DOHH2 (cell line): ENCODE measurements around the gene SUPT6H.

Experiments
- H3F3A ChIP-seq: fragments of 200-600 bp; sonication (generic), shearing (Covaris generic); 2 replicates; pipeline ENCODE4 v1.6.0; 2016; ENCODE audit warnings: antibody characterized with exemption, mild to moderate bottlenecking; ENCODE audit not compliant: control insufficient read depth, insufficient read depth
- H3K27ac ChIP-seq: fragments of 200-600 bp; sonication (generic); 2 replicates; pipeline ENCODE4 v1.5.1; 2014; ENCODE audit warnings: low read depth, mild to moderate bottlenecking, low read length, moderate library complexity
- H3K27me3 ChIP-seq: fragments of 200-600 bp; sonication (generic); 2 replicates; pipeline ENCODE4 v1.6.1; 2014; ENCODE audit warnings: mild to moderate bottlenecking, low read length, mixed read lengths; ENCODE audit not compliant: control insufficient read depth
- H3K36me3 ChIP-seq: fragments of 200-600 bp; sonication (generic); 2 replicates; pipeline ENCODE4 v1.6.1; 2014; ENCODE audit warnings: mild to moderate bottlenecking, low read length, moderate library complexity, mixed read lengths; ENCODE audit not compliant: control insufficient read depth
- H3K4me1 ChIP-seq: fragments of 200-600 bp; sonication (generic); 2 replicates; pipeline ENCODE4 v1.6.1; 2014; ENCODE audit warnings: mild to moderate bottlenecking, low read length, mixed read lengths; ENCODE audit not compliant: control insufficient read depth
- H3K4me2 ChIP-seq: fragments of 200-600 bp; sonication (generic); 2 replicates; pipeline ENCODE4 v1.6.0; 2014; ENCODE audit warnings: mild to moderate bottlenecking, low read length, moderate library complexity
- H3K4me3 ChIP-seq: fragments of 200-600 bp; sonication (generic); 2 replicates; pipeline ENCODE4 v1.5.1; 2014; ENCODE audit warnings: mild to moderate bottlenecking, low read length, mixed read lengths
- H3K79me2 ChIP-seq: fragments of 200-600 bp; sonication (generic); 2 replicates; pipeline ENCODE4 v1.6.1; 2014; ENCODE audit warnings: mild to moderate bottlenecking, low read length, mixed read lengths; ENCODE audit not compliant: control insufficient read depth
- H3K9me2 ChIP-seq: fragments of 200-600 bp; sonication (generic); replicated peaks from 2 replicates; pipeline ENCODE4 v1.6.1; 2014; ENCODE audit warnings: mild to moderate bottlenecking, low read length, mixed read lengths; ENCODE audit not compliant: control insufficient read depth
- H3K9me3 ChIP-seq: fragments of 200-600 bp; sonication (generic); 2 replicates; pipeline ENCODE4 v1.6.1; 2014; ENCODE audit warnings: antibody characterized with exemption, low read length, mixed read lengths; ENCODE audit not compliant: control insufficient read depth, insufficient read depth
- H4K20me1 ChIP-seq: fragments of 200-600 bp; sonication (generic); 2 replicates; pipeline ENCODE4 v1.6.0; 2014; ENCODE audit warnings: low read depth, mild to moderate bottlenecking, antibody characterized with exemption, low read length, moderate library complexity; ENCODE audit not compliant: control insufficient read depth, insufficient read depth
- EZH2phosphoT487 ChIP-seq: fragments of 200-600 bp; sonication (generic); IDR thresholded peaks from 2 replicates; pipeline ENCODE4 v1.6.1; 2017; ENCODE audit warnings: borderline replicate concordance, mild to moderate bottlenecking, antibody characterized with exemption, low read length, moderate library complexity, mixed read lengths
- TF ChIP-seq, protein P1 (sequence below): fragments of 200-600 bp; sonication (generic); IDR thresholded peaks from one replicate; pipeline ENCODE4 v1.5.1; 2014; ENCODE audit warnings: antibody characterized with exemption, mild to moderate bottlenecking, low read depth, low read length; ENCODE audit not compliant: poor library complexity, severe bottlenecking

Gene SUPT6H

DNA sequence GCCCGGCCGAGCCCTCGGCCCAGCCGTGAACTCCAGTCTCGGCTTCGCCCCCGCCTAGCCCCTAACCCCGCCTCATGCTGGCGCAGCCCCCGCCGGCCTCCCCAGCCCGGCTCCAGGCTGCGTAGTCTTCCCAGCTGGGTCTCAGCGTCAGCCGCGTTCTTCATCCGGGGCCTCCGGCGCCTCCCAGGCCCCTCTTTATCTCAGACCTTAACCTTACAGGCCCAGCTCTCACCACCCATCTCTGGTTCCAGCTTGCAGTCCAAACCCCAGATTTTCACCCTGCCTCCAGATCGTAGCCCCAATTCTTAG is 49.7 kb downstream of the SUPT6H start, which contains the start of gene PROCA1:
TSS of gene PROCA1 (minus strand) at position 166 of the 309 bp plus-strand sequence. CDS start 228 bp downstream, outside the sequence.
- Histone ChIP-seq H3K36me3 (no peaks in the 10 kb centered on the region), H3K79me2 (peaks cover 9% of the 10 kb centered on the region), H3K9me2 (no peaks in the 10 kb centered on the region), H3K4me3 (peak within 1 kb of the TSS; percentile 92), H3K4me1 (peaks cover 26% of the 10 kb centered on the region), H4K20me1 (no peaks in the 10 kb centered on the region), H3K27me3 (no peaks in the 10 kb centered on the region; the same call in 1 of the 2 replicates), H3K9me3 (no peaks in the 10 kb centered on the region), H3K4me2 (peak within 1 kb of the TSS; percentile 91), H3F3A (peaks cover 12% of the 10 kb centered on the region), H3K27ac (peak within 1 kb of the TSS; percentile 65)
- TF ChIP-seq, protein P1, sequence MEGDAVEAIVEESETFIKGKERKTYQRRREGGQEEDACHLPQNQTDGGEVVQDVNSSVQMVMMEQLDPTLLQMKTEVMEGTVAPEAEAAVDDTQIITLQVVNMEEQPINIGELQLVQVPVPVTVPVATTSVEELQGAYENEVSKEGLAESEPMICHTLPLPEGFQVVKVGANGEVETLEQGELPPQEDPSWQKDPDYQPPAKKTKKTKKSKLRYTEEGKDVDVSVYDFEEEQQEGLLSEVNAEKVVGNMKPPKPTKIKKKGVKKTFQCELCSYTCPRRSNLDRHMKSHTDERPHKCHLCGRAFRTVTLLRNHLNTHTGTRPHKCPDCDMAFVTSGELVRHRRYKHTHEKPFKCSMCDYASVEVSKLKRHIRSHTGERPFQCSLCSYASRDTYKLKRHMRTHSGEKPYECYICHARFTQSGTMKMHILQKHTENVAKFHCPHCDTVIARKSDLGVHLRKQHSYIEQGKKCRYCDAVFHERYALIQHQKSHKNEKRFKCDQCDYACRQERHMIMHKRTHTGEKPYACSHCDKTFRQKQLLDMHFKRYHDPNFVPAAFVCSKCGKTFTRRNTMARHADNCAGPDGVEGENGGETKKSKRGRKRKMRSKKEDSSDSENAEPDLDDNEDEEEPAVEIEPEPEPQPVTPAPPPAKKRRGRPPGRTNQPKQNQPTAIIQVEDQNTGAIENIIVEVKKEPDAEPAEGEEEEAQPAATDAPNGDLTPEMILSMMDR: no peak
- no peak for TF ChIP-seq EZH2phosphoT487

DNA sequence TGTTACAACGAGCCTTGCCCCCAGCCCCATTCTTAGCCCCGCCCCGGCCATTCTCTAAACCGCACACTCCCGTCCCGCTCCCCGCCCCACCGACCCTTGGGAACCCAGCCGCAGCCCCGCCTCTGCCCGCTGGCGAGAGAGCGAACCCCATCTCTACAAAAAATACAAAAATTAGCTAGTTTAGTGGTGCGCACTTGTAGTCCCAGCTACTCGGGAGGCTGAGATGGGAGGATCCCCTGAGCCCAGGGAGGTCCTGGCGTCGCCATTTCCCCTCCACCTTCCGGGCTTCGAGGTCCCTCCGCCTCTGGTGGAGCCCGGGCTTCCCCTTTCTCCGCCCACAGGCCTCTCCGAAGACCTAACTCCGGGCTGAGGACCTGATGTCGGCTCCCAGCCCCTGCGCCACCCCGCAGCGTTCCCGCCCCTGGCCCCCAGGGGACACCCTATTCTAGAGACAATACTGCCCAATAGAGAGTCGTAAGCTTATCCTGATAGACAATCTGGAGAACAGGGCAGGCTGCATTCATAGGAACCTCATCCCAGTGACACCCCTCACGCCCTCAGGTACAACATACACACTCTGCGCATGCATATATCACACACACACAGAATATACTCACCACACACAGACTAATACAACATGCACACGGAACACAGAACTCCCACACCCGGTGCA is 50.2 kb downstream of the SUPT6H start:
- Histone ChIP-seq H3F3A (peaks cover 10% of the 10 kb centered on the region), H3K4me1 (peaks cover 26% of the 10 kb centered on the region), H3K27ac (peak overlapping the region; percentile 65), H3K9me3 (no peaks in the 10 kb centered on the region), H3K4me2 (peak overlapping the region; percentile 91), H3K79me2 (peaks cover 9% of the 10 kb centered on the region), H3K9me2 (no peaks in the 10 kb centered on the region), H4K20me1 (no peaks in the 10 kb centered on the region), H3K27me3 (no peaks in the 10 kb centered on the region; the same call in 1 of the 2 replicates), H3K4me3 (peak overlapping the region; percentile 92), H3K36me3 (no peaks in the 10 kb centered on the region)
- no peak for TF ChIP-seq EZH2phosphoT487
- TF ChIP-seq, protein P1: peak; percentile 42

DNA sequence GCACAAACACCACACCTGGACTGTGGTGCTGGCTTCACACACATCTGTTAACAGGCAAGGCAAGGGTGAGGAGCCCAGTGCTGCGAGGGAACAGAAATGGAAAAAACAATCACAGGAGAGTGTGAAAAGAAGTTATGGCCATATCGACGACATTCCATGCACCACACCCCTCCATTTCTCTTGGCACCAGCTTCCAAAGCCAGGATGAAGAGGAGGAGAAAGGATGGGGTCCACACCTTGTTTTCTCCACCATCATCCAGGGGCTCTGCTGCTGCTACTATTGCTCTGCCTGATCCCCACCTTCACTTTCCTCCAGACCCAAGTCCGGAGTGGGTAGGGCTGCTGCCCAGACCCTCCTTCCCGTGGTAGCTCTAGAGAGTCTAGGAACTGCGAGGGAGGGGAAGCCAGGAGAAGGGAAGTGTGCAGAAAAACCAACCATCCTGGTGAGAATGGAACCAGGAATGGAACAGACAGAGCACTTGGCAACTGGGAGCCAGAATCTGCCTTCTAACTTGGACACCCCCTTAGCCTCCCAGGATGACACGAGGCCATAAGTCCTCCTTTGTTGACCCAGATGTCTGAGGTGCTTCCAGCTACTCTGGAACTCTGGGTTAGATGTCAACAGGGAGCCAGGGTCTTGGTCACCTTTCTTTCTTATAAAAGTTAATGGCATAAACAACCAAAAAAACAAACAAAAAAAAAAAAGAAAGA is 50.9 kb downstream of the SUPT6H start:
- no peaks in the 10 kb centered on the region for H3K9me3 ChIP-seq
- H3K36me3 ChIP-seq: no peaks in the 10 kb centered on the region
- peaks cover 4% of the 10 kb centered on the region; the same call in 1 of the 2 replicates for H3F3A ChIP-seq
- H3K79me2 ChIP-seq: peaks cover 11% of the 10 kb centered on the region
- no peaks in the 10 kb centered on the region; the same call in 1 of the 2 replicates for H3K27me3 ChIP-seq
- peak overlapping the region; percentile 91 for H3K4me2 ChIP-seq
- TF ChIP-seq, protein P1: no peak
- TF ChIP-seq EZH2phosphoT487: no peak
- no peak overlapping the region for H3K27ac ChIP-seq
- no peaks in the 10 kb centered on the region for H4K20me1 ChIP-seq
- H3K9me2 ChIP-seq: no peaks in the 10 kb centered on the region
- H3K4me3 ChIP-seq: peak overlapping the region; percentile 92
- H3K4me1 ChIP-seq: peaks cover 27% of the 10 kb centered on the region
